ENCODE results near the gene CEP57L1. TPM values are rescaled to one million over a fixed set of nuclear protein-coding genes. Genes with fewer than 3 reads are reported as not detected.

CEP57L1 gene
- polyA plus RNA-seq, 3 donors = 3.4 to 5.2 (median 3.9) TPM

- H3K36me3 ChIP-seq (replicated peaks in 1 of 2; ENCODE audit: control insufficient read depth in 1 of 2, insufficient read depth in 2 of 2, low read length in 2 of 2) = no peaks in the 10 kb centered on the region
- WGBS (ENCODE audit: insufficient coverage) = 100% methylated on average over 1 of the region's 2 CpGs
- DNase-seq = no peak
- no peak overlapping the region for H3K4me2 ChIP-seq (replicated peaks; ENCODE audit: extremely low read depth, low read length, poor library complexity, severe bottlenecking)
- Mint-ChIP-seq H3K9me3 (peaks cover 0 to 3% (median 0%) of the 10 kb centered on the region in 7 donors), H3K4me1 (peaks cover 4% of the 10 kb centered on the region), H3K4me3 (no peak overlapping the region), H3K27ac (no peak overlapping the region), H3K36me3 (no peaks in the 10 kb centered on the region), H3K27me3 (ENCODE audit: low read depth in 3 of 3) (peaks cover 0 to 4% (median 2%) of the 10 kb centered on the region in 3 donors)
- no peak overlapping the region for H3K27ac ChIP-seq (ENCODE audit: low read depth in 1 of 2, low read length in 2 of 2)
- no peaks in the 10 kb centered on the region for H3K9me3 ChIP-seq (replicated peaks in 1 of 2; ENCODE audit: control insufficient read depth in 1 of 2, insufficient read depth in 1 of 2, low read length in 2 of 2)
- no peak overlapping the region for H3K4me3 ChIP-seq (replicated peaks in 1 of 3; ENCODE audit: low read depth in 2 of 3, low read length in 3 of 3)
- intact Hi-C loops (cut with micrococcal nuclease) = no loop called here
- TF ChIP-seq, protein P1, sequence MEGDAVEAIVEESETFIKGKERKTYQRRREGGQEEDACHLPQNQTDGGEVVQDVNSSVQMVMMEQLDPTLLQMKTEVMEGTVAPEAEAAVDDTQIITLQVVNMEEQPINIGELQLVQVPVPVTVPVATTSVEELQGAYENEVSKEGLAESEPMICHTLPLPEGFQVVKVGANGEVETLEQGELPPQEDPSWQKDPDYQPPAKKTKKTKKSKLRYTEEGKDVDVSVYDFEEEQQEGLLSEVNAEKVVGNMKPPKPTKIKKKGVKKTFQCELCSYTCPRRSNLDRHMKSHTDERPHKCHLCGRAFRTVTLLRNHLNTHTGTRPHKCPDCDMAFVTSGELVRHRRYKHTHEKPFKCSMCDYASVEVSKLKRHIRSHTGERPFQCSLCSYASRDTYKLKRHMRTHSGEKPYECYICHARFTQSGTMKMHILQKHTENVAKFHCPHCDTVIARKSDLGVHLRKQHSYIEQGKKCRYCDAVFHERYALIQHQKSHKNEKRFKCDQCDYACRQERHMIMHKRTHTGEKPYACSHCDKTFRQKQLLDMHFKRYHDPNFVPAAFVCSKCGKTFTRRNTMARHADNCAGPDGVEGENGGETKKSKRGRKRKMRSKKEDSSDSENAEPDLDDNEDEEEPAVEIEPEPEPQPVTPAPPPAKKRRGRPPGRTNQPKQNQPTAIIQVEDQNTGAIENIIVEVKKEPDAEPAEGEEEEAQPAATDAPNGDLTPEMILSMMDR (IDR thresholded peaks at IDR 0.05) = no peak
- H2AFZ ChIP-seq (ENCODE audit: insufficient read depth, low read depth, low read length, poor library complexity, severe bottlenecking) = no peak overlapping the region
- H4K20me1 ChIP-seq (ENCODE audit: insufficient read depth, low read length) = no peaks in the 10 kb centered on the region
- H3K79me2 ChIP-seq (ENCODE audit: insufficient read depth, low read length) = no peaks in the 10 kb centered on the region
- H3K27me3 ChIP-seq (ENCODE audit: control insufficient read depth in 2 of 2, insufficient read depth in 2 of 2, low read length in 2 of 2) = peaks cover 0 to 2% of the 10 kb centered on the region in 2 donors
- no peaks in the 10 kb centered on the region for H3K4me1 ChIP-seq (ENCODE audit: control insufficient read depth in 1 of 2, insufficient read depth in 2 of 2, low read length in 2 of 2)
- no peak overlapping the region for H3K9ac ChIP-seq (ENCODE audit: insufficient read depth, low read length, poor library complexity, severe bottlenecking)
Measured at GRCh38 chr6:109172101-109172746, 76.9 kb downstream of the CEP57L1 start.

DNA sequence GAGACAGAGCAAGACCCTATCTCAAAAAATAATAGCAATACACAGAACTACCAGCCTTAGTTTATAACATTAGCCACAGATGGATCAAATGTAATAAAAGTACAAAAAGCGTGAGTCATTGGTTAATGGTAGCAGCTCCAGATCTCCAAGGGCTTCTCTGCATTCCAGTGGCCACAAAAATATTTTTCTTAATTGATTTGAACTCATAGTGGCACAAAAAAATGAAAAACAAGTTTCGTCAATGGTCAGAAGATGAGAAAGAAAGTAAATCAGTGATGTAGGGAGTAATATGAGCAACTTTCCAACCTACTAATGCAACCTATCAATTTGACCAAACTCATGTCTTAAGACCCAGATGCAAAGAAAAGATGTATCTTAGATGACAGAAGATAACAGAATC lies 79.6 kb downstream of the CEP57L1 start:
- WGBS (ENCODE audit: insufficient coverage) = no CpG with 5 or more reads among the region's 2 CpGs
- Histone ChIP-seq H3K79me2 (ENCODE audit: insufficient read depth, low read length) (no peaks in the 10 kb centered on the region), H3K36me3 (replicated peaks in 1 of 2; ENCODE audit: control insufficient read depth in 1 of 2, insufficient read depth in 2 of 2, low read length in 2 of 2) (no peaks in the 10 kb centered on the region), H3K27ac (ENCODE audit: low read depth in 1 of 2, low read length in 2 of 2) (no peak overlapping the region), H3K27me3 (ENCODE audit: control insufficient read depth in 2 of 2, insufficient read depth in 2 of 2, low read length in 2 of 2) (peaks cover 0 to 2% of the 10 kb centered on the region in 2 donors), H3K4me3 (replicated peaks in 1 of 3; ENCODE audit: low read depth in 2 of 3, low read length in 3 of 3) (no peak overlapping the region), H3K4me1 (ENCODE audit: control insufficient read depth in 1 of 2, insufficient read depth in 2 of 2, low read length in 2 of 2) (no peaks in the 10 kb centered on the region), H3K4me2 (replicated peaks; ENCODE audit: extremely low read depth, low read length, poor library complexity, severe bottlenecking) (no peak overlapping the region), H4K20me1 (ENCODE audit: insufficient read depth, low read length) (no peaks in the 10 kb centered on the region), H3K9me3 (replicated peaks in 1 of 2; ENCODE audit: control insufficient read depth in 1 of 2, insufficient read depth in 1 of 2, low read length in 2 of 2) (no peaks in the 10 kb centered on the region), H3K9ac (ENCODE audit: insufficient read depth, low read length, poor library complexity, severe bottlenecking) (no peak overlapping the region), H2AFZ (ENCODE audit: insufficient read depth, low read depth, low read length, poor library complexity, severe bottlenecking) (no peak overlapping the region)
- no peaks in the 10 kb centered on the region for H3K36me3 Mint-ChIP-seq
- H3K4me1 Mint-ChIP-seq = no peaks in the 10 kb centered on the region
- TF ChIP-seq, protein P1 (IDR thresholded peaks at IDR 0.05) = no peak
- peaks cover 0 to 7% (median 2%) of the 10 kb centered on the region in 3 donors for H3K27me3 Mint-ChIP-seq (ENCODE audit: low read depth in 3 of 3)
- H3K4me3 Mint-ChIP-seq = no peak overlapping the region
- peaks cover 0 to 7% (median 0%) of the 10 kb centered on the region in 7 donors for H3K9me3 Mint-ChIP-seq
- H3K27ac Mint-ChIP-seq = no peak overlapping the region
- intact Hi-C loops (cut with micrococcal nuclease) = no loop called here
- no peak for DNase-seq

Measured in CD14-positive monocyte (primary cell).